Thymus (tissue), 11 donors: Measurements from ENCODE around the gene MUC12. TPM values are rescaled to one million over a fixed set of nuclear protein-coding genes. Genes with fewer than 3 reads are reported as not detected.

Source experiments
- DNase-seq, 9 donors: peaks; one replicate each; pipeline ENCODE4 v3.0.0-alpha.2; 2013; ENCODE audit warnings: low spot score in 9 of 9, low read depth in 6 of 9, missing footprints in 1 of 9
- H3K27ac ChIP-seq, 2 donors: one replicate each; pipeline ENCODE4 v1.5.1; 2013; ENCODE audit warnings: control low read depth in 1 of 2, low read depth in 1 of 2, low read length in 1 of 2, mild to moderate bottlenecking in 1 of 2, moderate library complexity in 1 of 2
- H3K27me3 ChIP-seq, 2 donors: one replicate each; pipeline ENCODE4 v1.5.1; 2013; ENCODE audit warnings: low read length in 1 of 2; ENCODE audit not compliant: control insufficient read depth in 2 of 2, insufficient read depth in 1 of 2
- H3K36me3 ChIP-seq, 2 donors: one replicate each; pipeline ENCODE4 v1.5.1; 2013; ENCODE audit warnings: low read length in 1 of 2, mild to moderate bottlenecking in 1 of 2, moderate library complexity in 1 of 2; ENCODE audit not compliant: control insufficient read depth in 2 of 2, insufficient read depth in 2 of 2
- H3K4me1 ChIP-seq, 2 donors: one replicate each; pipeline ENCODE4 v1.5.1; 2013; ENCODE audit warnings: low read length in 2 of 2; ENCODE audit not compliant: control insufficient read depth in 2 of 2, insufficient read depth in 2 of 2
- H3K4me3 ChIP-seq, 2 donors: one replicate each; pipeline ENCODE4 v1.5.1; 2013; ENCODE audit warnings: low read length in 2 of 2, control low read depth in 1 of 2, mild to moderate bottlenecking in 1 of 2
- H3K9me3 ChIP-seq, 2 donors: one replicate each; pipeline ENCODE4 v1.5.1; 2013; ENCODE audit warnings: low read length in 1 of 2, mild to moderate bottlenecking in 1 of 2; ENCODE audit not compliant: control insufficient read depth in 2 of 2, insufficient read depth in 1 of 2
- WGBS: extraction: QIAGEN DNeasy Blood & Tissue Kit; methylation state at CpG from one replicate; pipeline ENCODE4 v1.1.7; 2013; 5-methylcytosine and 5-hydroxymethylcytosine counted together
- polyA plus RNA-seq: library from polyadenylated mRNA; stranded (reverse); fragments of 200-250 nt; gene quantifications from one replicate; pipeline ENCODE4 v1.2.3, GENCODE V29; 2013
- total RNA-seq: library from RNA; stranded (reverse); fragments of 120-200 nt; gene quantifications from one replicate; pipeline ENCODE4 v1.2.4, GENCODE V29; 2013
- donor health status: healthy.

Gene MUC12
- total and polyA plus RNA-seq, 2 donors = 0.57 to 1.4 TPM

GRCh38 chr7:100942045-100942774 is 27.2 kb upstream of the MUC12 start:
- H3K27ac ChIP-seq = no peak overlapping the region
- 72% methylated on average over 9 of the region's 9 CpGs for WGBS
- H3K36me3 ChIP-seq = no peaks in the 10 kb centered on the region
- H3K4me1 ChIP-seq = peaks cover 0 to 3% of the 10 kb centered on the region in 2 donors
- no peak overlapping the region for H3K4me3 ChIP-seq
- H3K27me3 ChIP-seq = no peaks in the 10 kb centered on the region
- no peak for DNase-seq
- H3K9me3 ChIP-seq = peaks cover 0 to 4% of the 10 kb centered on the region in 2 donors

DNA sequence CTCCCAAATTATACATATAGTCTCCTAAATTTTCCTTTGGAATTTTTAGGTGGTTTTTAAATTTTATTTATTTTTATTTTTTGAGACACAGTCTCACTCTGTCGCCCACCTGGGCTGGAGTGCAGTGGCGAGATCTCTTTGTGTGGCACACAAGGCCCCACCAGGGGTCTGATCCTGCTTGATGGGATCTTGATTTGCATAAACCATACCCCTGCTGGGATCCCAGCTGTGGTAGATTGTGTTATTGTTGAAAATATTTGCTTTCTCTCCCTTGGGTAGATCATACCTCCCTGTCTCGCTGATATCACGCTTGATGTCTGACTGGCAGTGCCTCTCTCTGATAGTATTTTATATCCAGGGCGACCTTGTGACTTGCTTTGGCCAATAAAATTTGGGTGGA is 25.7 kb upstream of the MUC12 start:
- Histone ChIP-seq H3K27me3 (peaks cover 0 to 3% of the 10 kb centered on the region in 2 donors), H3K36me3 (no peaks in the 10 kb centered on the region), H3K27ac (no peak overlapping the region), H3K9me3 (peaks cover 0 to 4% of the 10 kb centered on the region in 2 donors), H3K4me3 (no peak overlapping the region), H3K4me1 (peaks cover 0 to 3% of the 10 kb centered on the region in 2 donors)
- DNase-seq = no peak
- WGBS = 92% methylated on average over 5 of the region's 5 CpGs

- Histone ChIP-seq H3K27me3 (peaks cover 0 to 7% of the 10 kb centered on the region in 2 donors), H3K4me1 (peaks cover 0 to 3% of the 10 kb centered on the region in 2 donors), H3K9me3 (peaks cover 0 to 4% of the 10 kb centered on the region in 2 donors), H3K4me3 (no peak overlapping the region), H3K36me3 (no peaks in the 10 kb centered on the region), H3K27ac (no peak overlapping the region)
- WGBS = 96% methylated on average over 4 of the region's 4 CpGs
- no peak for DNase-seq
Measured at GRCh38 chr7:100944138-100944537, 25.2 kb upstream of the MUC12 start.

GRCh38 chr7:100946111-100946510 is 23.3 kb upstream of the MUC12 start:
- no peak overlapping the region for H3K4me3 ChIP-seq
- WGBS = 86% methylated on average over 4 of the region's 4 CpGs
- H3K36me3 ChIP-seq = no peaks in the 10 kb centered on the region
- H3K27ac ChIP-seq = peak overlapping the region; percentile 42 to 66
- peaks cover 3 to 27% of the 10 kb centered on the region in 2 donors for H3K27me3 ChIP-seq
- no peaks in the 10 kb centered on the region for H3K9me3 ChIP-seq
- peaks cover 0 to 3% of the 10 kb centered on the region in 2 donors for H3K4me1 ChIP-seq
- DNase-seq = no peak

GRCh38 chr7:100946766-100947365 is 22.5 kb upstream of the MUC12 start:
- Histone ChIP-seq H3K27ac (peak overlapping the region in 1 of 2 donors; percentile 61), H3K9me3 (no peaks in the 10 kb centered on the region), H3K36me3 (no peaks in the 10 kb centered on the region), H3K4me1 (peaks cover 0 to 3% of the 10 kb centered on the region in 2 donors), H3K4me3 (no peak overlapping the region), H3K27me3 (peaks cover 3 to 34% of the 10 kb centered on the region in 2 donors)
- DNase-seq = no peak
- 87% methylated on average over 11 of the region's 11 CpGs for WGBS

GRCh38 chr7:100947792-100948191 is 21.6 kb upstream of the MUC12 start:
- no peaks in the 10 kb centered on the region for H3K4me1 ChIP-seq
- no peaks in the 10 kb centered on the region for H3K9me3 ChIP-seq
- no peaks in the 10 kb centered on the region for H3K36me3 ChIP-seq
- no peak overlapping the region for H3K27ac ChIP-seq
- DNase-seq = no peak
- H3K27me3 ChIP-seq = peaks cover 3 to 37% of the 10 kb centered on the region in 2 donors
- H3K4me3 ChIP-seq = no peak overlapping the region
- 93% methylated on average over 5 of the region's 5 CpGs for WGBS

GRCh38 chr7:100949227-100949932 is 20.0 kb upstream of the MUC12 start, which contains the start of gene MUC3A:
Gene MUC3A (plus strand): TSS chr7:100949534. CDS start chr7:100949625, 91 bp downstream.
- WGBS = 17% methylated on average over 24 of the region's 24 CpGs
- H3K4me3 ChIP-seq = peak within 1 kb of the TSS in 1 of 2 donors; percentile 24
- DNase-seq = no peak
- peak within 1 kb of the TSS; percentile 11 to 67 for H3K27ac ChIP-seq
- H3K27me3 ChIP-seq = peaks cover 3 to 37% of the 10 kb centered on the region in 2 donors
- no peaks in the 10 kb centered on the region for H3K4me1 ChIP-seq
- H3K9me3 ChIP-seq = no peaks in the 10 kb centered on the region
- H3K36me3 ChIP-seq = no peaks in the 10 kb centered on the region

- WGBS = 45% methylated on average over 15 of the region's 15 CpGs
- DNase-seq = no peak
- H3K27ac ChIP-seq = peak overlapping the region in 1 of 2 donors; percentile 11
- H3K27me3 ChIP-seq = peaks cover 3 to 37% of the 10 kb centered on the region in 2 donors
- H3K36me3 ChIP-seq = no peaks in the 10 kb centered on the region
- no peaks in the 10 kb centered on the region for H3K9me3 ChIP-seq
- peak overlapping the region in 1 of 2 donors; percentile 24 for H3K4me3 ChIP-seq
- H3K4me1 ChIP-seq = no peaks in the 10 kb centered on the region
Measured at GRCh38 chr7:100949933-100950443, 19.4 kb upstream of the MUC12 start.
